Measurements from ENCODE around the gene MRPL23.

MRPL23 gene

DNA sequence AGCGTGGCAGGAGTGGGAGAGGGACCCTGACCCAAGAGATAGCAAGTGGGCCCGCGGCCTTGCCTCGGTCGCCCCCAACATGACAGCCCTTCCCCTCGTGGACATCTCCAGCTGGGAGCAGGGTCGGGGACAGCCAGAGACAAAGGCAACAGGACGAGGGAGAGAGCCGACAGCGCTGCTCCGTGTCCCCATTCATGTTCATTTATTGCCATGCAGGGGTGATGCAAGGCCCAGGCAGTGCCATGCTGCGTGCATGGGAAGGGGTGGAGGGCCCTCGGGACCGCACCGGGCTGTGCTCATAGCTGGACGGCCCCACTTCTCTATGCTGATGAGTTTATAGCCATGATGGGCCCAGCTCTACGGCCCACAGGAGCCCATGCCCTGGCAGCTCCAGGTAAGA lies 12.7 kb downstream of the MRPL23 start:
- no peak for DNase-seq

DNA sequence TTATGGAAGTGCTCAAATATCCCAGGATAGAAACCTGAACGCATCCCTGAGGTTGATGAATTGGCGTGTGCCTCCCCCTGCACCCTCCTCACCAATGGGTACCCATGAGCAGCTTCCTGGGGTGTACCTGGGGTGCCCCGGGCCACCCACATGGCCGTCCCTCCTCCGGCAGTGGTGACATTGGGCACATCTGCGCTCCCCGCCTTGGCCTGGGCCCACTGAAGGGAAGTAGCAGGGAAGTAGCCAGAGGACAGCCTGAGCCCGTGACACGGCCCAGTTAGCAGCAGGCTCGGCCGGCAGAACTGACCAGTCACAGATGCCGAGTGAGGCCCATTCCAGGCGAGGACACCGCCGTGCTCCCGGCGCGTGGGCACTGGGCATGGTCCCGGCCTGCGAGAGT lies 16.7 kb downstream of the MRPL23 start:
- DNase-seq, result no peak

- no peak for DNase-seq
These were observed 17.2 kb downstream of the MRPL23 start for GRCh38 chr11:1964348-1964747.

DNA sequence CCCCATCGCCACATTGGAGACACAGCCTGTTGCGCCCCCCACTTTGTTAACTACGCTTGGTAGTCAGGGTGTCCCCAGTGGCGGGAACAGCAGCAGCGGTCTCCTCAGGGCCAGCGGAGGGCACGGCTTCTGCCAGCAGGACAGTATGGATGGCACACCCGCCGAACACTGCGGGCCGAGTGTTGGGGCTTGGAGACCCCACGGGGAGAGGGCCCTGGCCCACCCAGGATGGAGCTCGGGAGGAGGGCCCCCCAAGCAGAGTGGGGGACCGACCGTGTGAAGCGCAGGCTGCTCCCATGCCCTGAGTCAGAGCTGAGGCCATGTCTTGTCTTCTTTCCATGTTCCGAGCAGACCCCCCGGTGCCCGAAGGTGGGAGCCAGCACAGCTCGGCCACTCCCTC lies 17.8 kb downstream of the MRPL23 start:
- no peak for DNase-seq

GRCh38 chr11:1966531-1966930 lies 19.4 kb downstream of the MRPL23 start:
- no peak for DNase-seq

- DNase-seq, result no peak
These were observed 20.6 kb downstream of the MRPL23 start for GRCh38 chr11:1967641-1968225.

GRCh38 chr11:1968454-1969002 lies 21.4 kb downstream of the MRPL23 start:
- no peak for DNase-seq

DNA sequence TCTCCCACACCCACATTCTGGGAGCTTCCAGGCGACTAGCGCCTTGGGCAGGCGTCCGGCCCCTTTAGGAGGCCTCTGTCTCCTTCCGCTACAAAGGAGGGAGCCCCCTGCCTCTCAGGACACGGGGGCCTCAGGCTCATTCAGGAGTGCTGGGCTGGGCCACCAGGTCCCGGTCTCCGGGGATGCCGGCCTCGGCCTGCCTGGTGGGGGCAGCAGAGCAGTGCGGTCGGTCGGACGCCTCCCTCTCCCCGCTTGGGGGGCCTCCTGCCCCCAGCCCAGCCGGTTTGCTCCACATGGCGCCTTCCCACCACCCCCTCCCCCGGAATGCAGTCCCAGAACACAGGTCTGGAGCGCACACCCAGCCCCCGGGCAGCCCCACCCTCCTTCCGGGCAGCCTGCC lies 21.9 kb downstream of the MRPL23 start:
- no peak for DNase-seq

DNA sequence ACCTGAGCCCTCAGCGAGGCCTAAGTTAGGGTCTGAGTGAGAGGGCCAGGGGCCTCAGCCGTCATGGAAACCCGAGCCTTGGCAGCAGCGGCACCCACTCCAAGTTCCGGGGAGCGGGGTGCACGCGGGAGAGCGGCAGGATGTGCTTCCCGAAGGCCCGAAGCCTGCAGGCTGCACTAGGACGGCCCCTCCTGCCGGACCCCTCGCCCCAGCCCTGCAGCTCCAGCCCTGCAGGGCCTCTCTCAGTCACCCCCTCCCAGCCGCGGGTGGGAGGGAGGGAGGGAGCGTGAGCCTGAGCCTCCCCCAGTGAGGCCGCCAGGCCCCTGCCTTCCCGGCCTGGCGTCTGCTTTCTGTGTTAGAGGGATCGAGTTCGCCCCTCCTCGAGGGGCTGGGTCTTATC lies 22.6 kb downstream of the MRPL23 start:
- DNase-seq, result no peak

GRCh38 chr11:1970956-1971355 lies 23.8 kb downstream of the MRPL23 start:
- DNase-seq, result no peak

GRCh38 chr11:1975185-1975584 lies 28.1 kb downstream of the MRPL23 start:
- DNase-seq, result no peak

DNA sequence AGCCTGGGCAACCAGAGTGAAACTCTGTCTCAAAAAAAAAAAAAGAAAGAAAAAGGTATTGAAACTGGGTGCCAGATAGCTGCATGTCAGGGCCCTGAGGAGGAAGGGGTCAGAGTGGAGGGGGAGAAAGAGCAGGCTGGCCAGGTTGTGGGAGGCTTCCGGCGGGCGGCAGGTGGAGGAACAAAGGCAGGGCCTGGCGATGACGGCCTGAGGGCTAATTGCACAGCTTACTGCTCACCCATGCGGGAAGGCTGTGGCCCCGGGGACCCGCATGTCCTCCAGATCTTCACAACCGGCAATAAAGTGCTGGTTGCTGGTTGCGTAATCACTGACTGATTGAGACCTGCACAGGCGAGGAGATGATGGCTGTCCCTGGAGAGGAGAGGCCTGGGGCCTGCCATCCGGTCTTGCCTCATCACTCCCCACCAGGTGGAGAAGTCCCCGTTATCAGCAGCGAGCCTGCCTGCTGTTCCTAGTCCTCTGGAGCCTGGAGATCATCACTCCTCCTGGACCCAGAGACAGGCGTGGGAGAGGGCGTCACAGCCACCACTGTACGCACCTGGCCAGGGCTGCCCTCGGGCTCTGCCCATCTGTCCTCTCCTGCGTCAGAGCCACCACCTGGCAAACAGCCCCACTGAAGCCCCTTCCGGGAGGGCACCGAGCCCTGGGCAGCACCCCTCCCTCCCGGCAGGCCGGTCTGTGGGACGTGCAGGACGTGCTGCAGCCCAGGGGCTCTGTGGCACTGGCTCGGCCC lies 31.8 kb downstream of the MRPL23 start:
- DNase-seq, result no peak

DNA sequence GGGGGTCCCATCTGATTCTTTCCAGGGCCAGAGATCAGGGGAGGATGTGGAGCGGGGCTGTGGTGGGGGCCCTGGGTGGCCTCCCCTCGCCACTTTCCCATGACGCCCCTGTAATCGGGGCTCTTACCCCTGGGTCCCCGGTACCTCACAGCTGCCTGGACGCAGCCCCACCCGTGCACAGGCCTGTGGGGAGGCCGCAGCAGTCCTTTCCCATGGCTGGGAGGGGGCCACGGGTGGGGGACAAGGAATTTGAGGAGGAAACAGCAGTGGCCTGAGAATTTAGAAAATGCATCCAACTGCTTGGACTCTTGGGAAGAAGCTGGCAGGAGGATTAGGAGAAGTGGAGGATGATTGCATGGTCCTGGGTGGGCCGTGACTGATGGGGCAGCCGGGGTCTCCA lies 32.5 kb downstream of the MRPL23 start:
- DNase-seq, result no peak

DNA sequence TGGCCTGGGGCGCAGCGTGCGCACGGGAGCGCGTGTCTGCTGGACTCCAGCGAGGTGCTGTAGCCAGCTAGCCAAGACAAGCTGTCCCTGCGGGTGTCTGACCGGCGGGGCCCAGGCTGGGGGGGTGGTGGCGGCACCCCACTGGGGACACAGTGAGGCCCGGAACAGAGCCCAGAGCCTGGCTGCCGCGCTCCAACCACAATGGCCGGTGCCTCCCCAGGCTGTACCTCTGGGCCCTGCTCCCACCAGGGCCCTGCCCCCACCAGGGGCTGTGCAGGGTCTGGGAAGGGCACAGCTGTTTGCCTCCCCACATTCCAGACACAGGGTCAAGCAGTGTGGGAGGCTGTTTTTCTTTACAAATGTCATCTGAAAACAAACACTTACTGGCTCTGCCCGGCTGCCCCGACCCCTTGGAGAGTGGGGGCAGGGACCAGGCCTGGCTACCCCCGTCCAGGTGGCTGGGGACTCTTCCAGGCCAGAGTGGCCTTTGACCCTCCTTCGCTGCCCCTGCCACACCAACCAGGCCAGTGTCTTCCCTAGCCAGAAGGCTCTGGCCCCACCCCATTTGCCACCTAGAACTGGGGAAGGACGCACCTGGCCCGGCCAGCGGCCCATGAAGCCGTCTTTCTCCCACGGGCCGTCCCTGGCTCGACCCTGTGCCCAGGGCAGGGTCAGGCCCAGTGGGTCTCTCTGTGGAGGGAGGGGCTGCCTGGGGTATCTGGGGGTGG lies 35.9 kb downstream of the MRPL23 start:
- DNase-seq, result no peak

- no peak for DNase-seq
These were observed 36.4 kb downstream of the MRPL23 start for GRCh38 chr11:1983601-1983961.

DNA sequence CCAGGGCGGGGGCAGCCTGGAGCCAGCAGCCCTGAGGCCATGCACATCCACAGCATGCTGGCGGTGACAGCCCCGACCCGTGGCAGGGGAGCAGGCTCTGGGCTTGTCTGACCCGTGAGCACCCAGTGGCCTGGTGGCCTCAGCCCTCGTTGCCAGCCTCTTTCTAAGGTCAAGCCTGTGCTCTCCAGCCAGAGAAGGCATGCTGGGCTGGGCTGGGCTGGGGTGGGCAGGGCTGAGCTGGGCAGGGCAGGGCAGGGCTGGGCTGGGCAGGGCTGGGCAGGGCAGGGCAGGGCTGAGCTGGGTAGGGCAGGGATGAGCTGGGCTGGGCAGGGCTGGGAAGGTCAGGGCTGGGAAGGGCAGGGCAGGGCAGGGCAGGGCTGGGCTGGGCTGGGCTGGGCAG lies 39.9 kb downstream of the MRPL23 start:
- DNase-seq, result no peak

GRCh38 chr11:1988174-1988573 lies 41.0 kb downstream of the MRPL23 start:
- DNase-seq, result no peak

DNA sequence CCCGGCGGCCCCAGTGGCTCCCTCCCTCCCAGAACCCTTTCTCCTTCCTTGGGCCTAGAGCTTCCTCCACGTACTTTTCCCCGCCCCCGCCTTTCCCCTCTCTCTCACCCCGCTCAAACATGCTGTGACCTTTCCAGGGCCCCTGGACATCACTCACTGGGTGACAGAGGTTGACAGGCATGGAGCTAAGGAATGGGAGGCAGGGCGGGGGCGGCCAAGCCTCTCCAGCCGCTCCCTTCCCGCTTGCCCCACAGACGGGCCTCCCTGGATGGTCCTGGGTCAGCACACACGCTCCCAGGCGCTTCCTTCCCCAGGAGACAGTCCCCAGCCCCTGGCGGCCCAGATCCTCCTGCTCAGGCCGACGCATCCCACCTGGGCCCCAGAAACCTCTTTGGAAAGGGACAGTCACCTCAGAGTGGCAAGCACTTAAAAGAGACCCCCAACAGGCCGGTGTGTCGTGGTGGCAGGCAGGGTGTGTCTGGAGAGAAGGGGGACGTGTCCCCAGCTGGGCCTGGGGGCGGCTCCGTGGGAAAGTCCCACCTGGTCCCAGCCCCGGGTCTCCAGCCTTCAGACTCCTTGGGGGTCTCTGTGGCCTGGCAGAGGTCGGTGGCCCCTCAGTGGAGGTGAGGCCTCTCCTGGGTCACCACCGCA lies 41.7 kb downstream of the MRPL23 start:
- no peak for DNase-seq

DNA sequence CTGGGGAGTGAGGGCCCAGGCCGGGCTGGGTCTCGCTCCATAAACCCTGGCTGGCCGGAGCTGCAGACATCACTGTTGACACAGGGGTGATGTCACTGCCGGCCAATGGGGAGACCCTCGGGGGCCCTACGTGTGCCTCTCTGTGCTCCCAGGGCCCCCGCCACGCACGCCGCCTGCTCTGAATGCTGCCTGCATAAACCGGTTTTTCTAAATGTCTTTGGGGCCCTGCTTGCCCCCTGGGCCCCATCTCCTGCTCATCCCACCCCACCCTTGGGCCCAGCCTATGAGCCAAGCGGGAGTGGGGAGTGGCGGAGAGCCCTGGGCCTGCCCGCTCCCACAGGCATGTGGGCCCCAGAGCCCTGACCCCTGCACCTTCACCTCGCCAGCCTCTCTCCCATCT lies 42.8 kb downstream of the MRPL23 start:
- no peak for DNase-seq

DNA sequence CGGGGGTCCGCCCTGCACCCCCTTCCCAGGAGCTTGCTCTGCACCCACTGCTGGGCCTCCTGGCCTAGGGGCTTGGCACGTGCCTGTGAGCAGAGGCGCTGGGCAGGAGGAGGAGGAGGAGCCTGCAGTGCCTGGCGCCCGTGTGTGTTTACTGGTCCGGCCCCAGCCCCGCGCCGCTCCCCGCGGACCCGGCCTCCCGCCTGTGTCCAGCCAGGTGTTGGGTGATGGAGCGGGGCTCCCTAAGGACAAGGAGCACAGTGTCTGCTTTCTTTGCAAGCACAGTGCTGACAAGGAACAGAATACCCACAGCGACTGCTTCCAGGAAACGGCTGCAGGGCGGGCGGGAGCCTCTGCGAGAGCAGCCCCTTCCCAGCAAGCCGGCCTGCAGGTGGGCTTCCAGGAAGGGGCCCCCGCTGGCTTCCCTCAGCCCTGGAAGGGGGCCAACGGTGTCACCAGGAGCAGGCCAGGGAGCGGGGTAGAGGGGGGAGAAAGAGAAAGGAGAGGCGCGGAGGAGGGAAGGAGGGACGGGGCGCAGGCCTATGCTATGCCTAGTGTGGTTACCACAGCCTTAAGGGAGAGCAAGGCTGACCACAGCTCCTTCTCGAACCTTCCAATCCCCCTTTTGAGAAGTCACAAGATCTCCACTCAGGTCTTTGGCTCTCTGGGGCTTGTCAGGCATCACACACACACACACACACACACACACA lies 43.9 kb downstream of the MRPL23 start:
- no peak for DNase-seq

DNA sequence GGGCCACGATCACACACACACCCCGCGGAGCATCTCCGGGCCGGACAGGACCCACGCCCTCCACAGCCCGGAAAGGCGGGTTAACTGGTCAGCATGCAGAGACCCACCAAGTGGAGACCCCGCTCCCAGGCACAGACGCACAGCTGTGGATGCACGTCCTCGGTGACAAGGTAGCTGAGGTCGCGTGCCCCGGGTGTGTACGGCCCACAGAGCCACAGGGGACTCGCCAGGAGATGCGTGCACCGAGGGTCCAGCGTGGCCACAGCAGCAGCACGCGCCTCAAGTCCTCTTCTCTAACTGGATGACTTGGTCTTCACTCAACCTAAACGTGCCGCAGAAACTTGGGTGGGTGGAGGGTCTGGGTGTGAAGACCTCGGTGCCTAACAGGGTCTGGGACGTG lies 45.0 kb downstream of the MRPL23 start:
- no peak for DNase-seq

GRCh38 chr11:1994121-1994520 lies 47.0 kb downstream of the MRPL23 start:
- DNase-seq, result no peak

DNA sequence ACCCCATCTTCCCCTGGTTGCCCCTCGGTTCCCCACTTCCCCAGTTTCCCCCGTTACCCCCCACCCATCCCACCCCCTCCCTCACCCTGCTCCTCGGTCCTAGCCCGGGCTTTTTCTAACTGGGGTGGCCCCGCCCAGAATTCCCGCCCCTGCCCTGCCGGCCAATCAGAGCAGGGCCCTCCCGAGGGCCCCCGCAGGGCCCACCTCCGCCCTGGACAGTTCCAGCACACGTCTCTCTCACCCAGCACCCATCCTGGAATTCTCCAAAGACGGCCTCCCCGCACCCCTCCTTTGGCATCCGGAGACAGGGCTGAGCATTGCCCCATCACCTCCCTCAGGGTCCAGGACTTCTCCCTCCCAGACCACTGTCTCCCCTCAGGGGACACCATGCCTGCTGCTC lies 50.6 kb downstream of the MRPL23 start, which contains the start of gene H19:
Gene H19, minus strand, starts transcription at position 88 of the 400 bp plus-strand sequence.
- DNase-seq, result no peak

Data from SHP77 treated with DMSO at 0.1 percent for 48 hours (cell line).